GM21526 (cell line): ENCODE data around the gene ALS2CL.

ENCODE experiments used
- ATAC-seq: cut with Tn5 transposase; IDR thresholded peaks from one replicate; pipeline ENCODE4 v1.9.1; 2021; ENCODE audit warnings: moderate library complexity; ENCODE audit not compliant: unreplicated experiment, low FRiP score

Gene ALS2CL

GRCh38 chr3:46667061-46667621 lies 26.3 kb downstream of the ALS2CL start:
- no peak for ATAC-seq

GRCh38 chr3:46666453-46666845 lies 27.0 kb downstream of the ALS2CL start:
- no peak for ATAC-seq

- ATAC-seq = no peak
Measured at GRCh38 chr3:46665763-46666452, 27.6 kb downstream of the ALS2CL start.

- no peak for ATAC-seq
Measured at GRCh38 chr3:46664971-46665762, 28.3 kb downstream of the ALS2CL start.

- no peak for ATAC-seq
Measured at GRCh38 chr3:46664188-46664970, 29.1 kb downstream of the ALS2CL start.

GRCh38 chr3:46663591-46664135 lies 29.8 kb downstream of the ALS2CL start:
- no peak for ATAC-seq

DNA sequence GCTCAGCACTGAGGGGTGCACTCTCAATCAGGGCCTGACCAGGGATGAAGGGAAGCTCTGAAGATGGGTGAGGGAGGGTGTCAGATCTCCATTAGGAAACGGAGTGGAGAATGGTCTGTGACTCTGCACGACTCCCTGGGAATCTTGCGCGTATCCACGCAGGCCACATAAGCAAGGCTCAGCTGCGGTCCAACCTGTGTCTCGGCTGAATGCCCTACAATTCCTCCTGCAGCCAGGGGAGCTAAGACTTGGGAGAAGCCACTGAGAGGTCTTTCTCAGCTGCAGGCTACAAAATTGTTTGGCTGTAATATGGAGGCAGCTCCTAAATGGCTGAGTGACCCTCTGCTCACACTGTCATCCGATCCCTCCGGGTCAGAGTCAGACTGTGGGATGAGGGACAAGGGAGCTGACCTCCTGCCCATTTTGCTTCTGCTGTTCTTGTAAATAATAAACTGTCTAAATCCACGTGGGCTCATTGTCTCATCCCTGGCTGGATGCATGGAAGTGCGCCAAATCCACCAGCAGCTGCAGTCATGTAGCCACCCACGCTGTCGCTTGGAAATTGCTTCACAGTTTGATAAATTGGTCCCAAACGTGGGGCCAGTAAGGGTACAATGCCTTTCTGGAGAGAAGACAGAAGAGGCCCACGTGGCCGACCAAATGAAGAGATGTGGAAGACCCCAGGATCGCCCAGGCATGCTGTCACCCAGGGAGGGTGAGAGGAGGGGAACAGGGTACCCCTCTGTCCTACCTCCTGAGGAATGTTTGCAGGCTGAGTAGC lies 30.5 kb downstream of the ALS2CL start:
- no peak for ATAC-seq

DNA sequence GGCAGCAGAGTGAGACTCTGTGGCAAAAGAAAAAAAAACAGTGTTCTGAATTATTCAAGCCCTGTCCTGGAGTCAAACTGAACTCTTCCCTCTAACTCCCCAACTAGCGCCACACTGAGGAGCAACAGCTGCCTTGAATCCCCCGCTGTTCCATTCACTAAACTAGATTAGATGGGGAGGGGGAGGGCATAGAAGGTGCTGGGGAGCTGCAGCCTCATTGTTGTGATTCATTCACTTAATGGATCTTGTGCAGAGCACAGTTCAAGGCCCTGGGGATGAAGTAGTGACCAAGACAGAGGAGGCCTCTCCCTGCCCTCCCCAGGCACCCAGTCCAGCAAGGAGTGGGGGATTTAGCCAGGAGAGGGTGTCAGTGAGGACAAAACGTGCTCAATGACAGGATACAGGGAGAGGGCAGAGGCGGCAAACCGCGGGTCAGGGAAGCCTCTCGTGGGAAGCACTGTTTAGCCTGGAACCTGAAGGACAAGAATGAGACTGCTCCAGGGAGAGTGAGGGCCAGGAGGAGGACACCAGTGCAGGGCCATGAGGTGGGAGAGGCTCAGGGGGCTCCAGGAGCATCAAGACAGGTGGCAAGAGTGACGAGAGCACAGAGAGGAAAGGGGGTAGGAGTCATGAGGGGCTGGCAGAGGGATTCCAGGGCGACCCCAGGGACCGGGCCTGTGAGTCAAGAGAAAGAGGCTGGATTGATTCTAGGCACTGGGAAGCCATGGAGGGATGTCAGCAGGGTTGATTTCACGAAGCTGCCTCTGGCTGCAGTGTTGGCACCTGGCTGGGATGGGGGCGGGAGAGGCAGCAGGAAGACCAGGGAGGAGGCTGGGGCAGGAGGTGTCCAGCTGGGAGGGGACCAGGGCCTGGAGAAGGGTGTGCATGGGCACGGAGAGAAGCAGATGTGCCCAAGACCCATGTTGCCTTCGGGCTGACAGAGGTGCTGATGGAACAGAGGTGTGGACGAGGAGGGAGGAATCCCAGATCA lies 31.4 kb downstream of the ALS2CL start:
- ATAC-seq = no peak

GRCh38 chr3:46660543-46661523 lies 32.6 kb downstream of the ALS2CL start:
- ATAC-seq = no peak

GRCh38 chr3:46660003-46660402 lies 33.5 kb downstream of the ALS2CL start:
- no peak for ATAC-seq

GRCh38 chr3:46659285-46659684 lies 34.2 kb downstream of the ALS2CL start:
- ATAC-seq = no peak

DNA sequence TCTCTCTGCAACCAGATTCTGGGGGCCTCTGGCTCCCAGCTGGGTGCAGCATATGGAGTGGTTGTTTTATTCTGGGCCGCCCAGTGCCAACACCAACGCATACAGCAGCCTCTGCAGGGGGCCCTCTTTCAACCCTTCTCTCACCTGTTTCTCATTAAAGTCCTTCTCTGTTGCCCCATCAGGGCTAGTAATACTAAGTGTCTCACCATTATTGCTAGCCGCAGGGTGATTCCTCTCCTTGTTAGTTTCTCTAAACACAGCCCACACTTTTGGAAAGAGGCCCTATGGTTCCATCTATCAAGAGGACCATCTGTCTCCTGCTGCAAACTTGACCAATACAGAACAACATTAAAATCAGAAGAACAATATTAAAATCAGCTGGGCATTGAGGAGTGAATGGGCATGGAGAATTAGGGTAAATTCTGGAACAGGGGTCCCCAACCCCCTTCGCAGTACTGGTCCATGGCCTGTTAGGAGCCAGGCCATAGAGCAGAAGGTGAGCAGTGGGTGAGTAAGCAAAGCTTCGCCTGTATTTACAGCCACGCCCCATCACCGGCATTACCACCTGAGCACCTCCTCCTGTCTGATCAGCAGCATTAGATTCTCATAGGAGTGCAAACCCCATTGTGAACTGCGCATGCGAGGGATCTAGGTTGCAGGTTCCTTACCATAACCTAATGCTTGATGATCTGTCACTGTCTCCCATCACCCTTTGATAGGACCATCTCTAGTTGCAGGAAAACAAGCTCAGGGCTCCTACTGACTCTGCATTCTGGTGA lies 36.5 kb downstream of the ALS2CL start:
- ATAC-seq = no peak

GRCh38 chr3:46655271-46655670 lies 38.2 kb downstream of the ALS2CL start:
- no peak for ATAC-seq

- no peak for ATAC-seq
Measured at GRCh38 chr3:46651084-46651483, 42.4 kb downstream of the ALS2CL start.

DNA sequence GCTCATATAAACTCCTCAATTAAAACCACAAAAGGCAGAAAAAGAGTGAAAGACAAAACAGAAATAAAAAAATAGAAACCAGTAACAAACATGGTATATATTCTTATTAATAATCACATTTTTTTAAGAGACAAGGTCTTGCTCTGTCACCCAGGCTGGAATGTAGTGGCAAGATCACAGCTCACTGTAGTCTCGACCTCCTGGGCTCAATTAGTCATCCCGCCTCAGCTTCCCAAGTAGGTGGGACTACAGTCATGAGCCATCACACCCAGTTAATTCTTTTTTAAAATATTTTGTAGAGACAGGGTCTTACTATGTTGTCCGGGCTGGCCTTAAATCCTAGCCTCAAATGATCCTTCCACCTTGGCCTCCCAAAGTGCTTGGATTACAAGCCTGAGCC lies 44.0 kb downstream of the ALS2CL start:
- no peak for ATAC-seq

- no peak for ATAC-seq
Measured at GRCh38 chr3:46648096-46648495, 45.4 kb downstream of the ALS2CL start.

- ATAC-seq = no peak
Measured at GRCh38 chr3:46646700-46647099, 46.8 kb downstream of the ALS2CL start.
